CD4-positive, CD25-positive, alpha-beta regulatory T cell (primary cell): Measurements from ENCODE around the gene SLC49A3. TPM values are rescaled to one million over a fixed set of nuclear protein-coding genes. Genes with fewer than 3 reads are reported as not detected.
"Not testable (repeated sequence)": the region's sequence is repeated elsewhere in the genome, so short reads cannot be mapped to it uniquely, and the experiment has no call there.

Experiments
- ATAC-seq, 2 donors: fragments of 150-1000 bp; cut with Tn5 transposase; one replicate each; pipeline ENCODE4 v1.10.0; 2021; ENCODE audit warnings: low read depth in 2 of 2, moderate number of reproducible peaks in 2 of 2, moderate library complexity in 1 of 2
- DNase-seq, 3 donors: peaks; one replicate each; pipeline versions ENCODE4 v3.0.0 to v3.0.0-alpha.2; 2012 to 2022; ENCODE audit warnings: mixed read lengths in 1 of 3
- H3K27ac ChIP-seq: one replicate; pipeline ENCODE4 v1.7.0; 2013; ENCODE audit warnings: mild to moderate bottlenecking, low read length; ENCODE audit not compliant: insufficient read depth, poor library complexity, severe bottlenecking
- H3K27me3 ChIP-seq: one replicate; pipeline ENCODE4 v1.7.0; 2013; ENCODE audit warnings: low read length; ENCODE audit not compliant: control insufficient read depth, insufficient read depth
- H3K36me3 ChIP-seq: one replicate; pipeline ENCODE4 v1.7.0; 2013; ENCODE audit warnings: mild to moderate bottlenecking, low read length, moderate library complexity; ENCODE audit not compliant: control insufficient read depth, insufficient read depth
- H3K4me1 ChIP-seq: 2 replicates; pipeline ENCODE4 v1.7.0; 2013; ENCODE audit warnings: mild to moderate bottlenecking, low read length; ENCODE audit not compliant: insufficient read depth, control insufficient read depth, poor library complexity, severe bottlenecking
- H3K4me3 ChIP-seq: one replicate; pipeline ENCODE4 v1.7.0; 2013; ENCODE audit warnings: low read depth, mild to moderate bottlenecking, low read length, moderate library complexity
- H3K9me3 ChIP-seq, 2 experiments: 1 replicate in 1 of 2; 2 replicates in 1 of 2; pipeline ENCODE4 v1.7.0; 2013; ENCODE audit warnings: low read length in 2 of 2, mild to moderate bottlenecking in 1 of 2, moderate library complexity in 1 of 2; ENCODE audit not compliant: control insufficient read depth in 2 of 2
- H3K27ac Mint-ChIP-seq, 3 donors: one replicate each; pipeline ENCODE4 v1.8.0; 2020 to 2022; ENCODE audit warnings: mild to moderate bottlenecking in 3 of 3, mixed read lengths in 3 of 3, moderate library complexity in 2 of 3
- H3K27me3 Mint-ChIP-seq: one replicate; pipeline ENCODE4 v1.8.0; 2022; ENCODE audit warnings: mild to moderate bottlenecking, mixed read lengths
- H3K36me3 Mint-ChIP-seq: one replicate; pipeline ENCODE4 v1.8.0; 2020; ENCODE audit warnings: mixed read lengths
- H3K4me1 Mint-ChIP-seq, 4 donors: one replicate each; pipeline ENCODE4 v1.8.0; 2020 to 2022; ENCODE audit warnings: mixed read lengths in 4 of 4, mild to moderate bottlenecking in 1 of 4
- H3K4me3 Mint-ChIP-seq, 4 donors: one replicate each; pipeline ENCODE4 v1.8.0; 2020 to 2022; ENCODE audit warnings: mild to moderate bottlenecking in 4 of 4, mixed read lengths in 4 of 4, moderate library complexity in 3 of 4
- H3K9me3 Mint-ChIP-seq, 7 donors: one replicate each; pipeline ENCODE4 v1.8.0; 2020 to 2022; ENCODE audit warnings: mixed read lengths in 7 of 7, mild to moderate bottlenecking in 3 of 7, moderate library complexity in 2 of 7
- polyA plus RNA-seq, 4 donors: library from polyadenylated mRNA; unstranded; fragments of 300-500 nt; fragmentation: Illumina TruSeq; gene quantifications; one replicate each; pipeline ENCODE4 v1.2.3, GENCODE V29; 2021
- total RNA-seq: library from RNA; stranded (reverse); gene quantifications from one replicate; pipeline ENCODE4 v1.2.3, GENCODE V29; 2022

The SLC49A3 gene
- total and polyA plus RNA-seq, 5 donors from 2014 or later = 0.32 to 2.6 (median 0.69) TPM

GRCh38 chr4:732486-732885 is 43.5 kb upstream of the SLC49A3 start:
- no peaks in the 10 kb centered on the region for H3K27me3 ChIP-seq
- no peak for ATAC-seq
- Mint-ChIP-seq H3K4me3 (no peak overlapping the region), H3K27me3 (no peaks in the 10 kb centered on the region), H3K4me1 (peaks cover 0 to 3% (median under 1%) of the 10 kb centered on the region in 4 donors), H3K36me3 (peaks cover 31% of the 10 kb centered on the region), H3K27ac (no peak overlapping the region), H3K9me3 (peaks cover 0 to 2% (median 0%) of the 10 kb centered on the region in 7 donors)
- H3K36me3 ChIP-seq = peaks cover 44% of the 10 kb centered on the region
- H3K4me1 ChIP-seq = no peaks in the 10 kb centered on the region
- no peak overlapping the region for H3K4me3 ChIP-seq
- no peak overlapping the region for H3K27ac ChIP-seq
- no peak for DNase-seq
- H3K9me3 ChIP-seq = no peaks in the 10 kb centered on the region

- H3K9me3 ChIP-seq, H3K4me1 ChIP-seq, ATAC-seq, DNase-seq, H3K4me3 Mint-ChIP-seq, H3K27me3 Mint-ChIP-seq, H3K4me3 ChIP-seq, H3K27ac ChIP-seq, H3K4me1 Mint-ChIP-seq, H3K9me3 Mint-ChIP-seq, H3K27me3 ChIP-seq, H3K27ac Mint-ChIP-seq: not testable (repeated sequence)
- H3K36me3 ChIP-seq = peaks cover 41% of the 10 kb centered on the region
- peaks cover 27% of the 10 kb centered on the region for H3K36me3 Mint-ChIP-seq
Measured at GRCh38 chr4:731954-732353, 43.0 kb upstream of the SLC49A3 start.

- not testable (repeated sequence) for H3K9me3 ChIP-seq, DNase-seq, H3K27ac Mint-ChIP-seq, H3K27ac ChIP-seq, H3K4me1 ChIP-seq, H3K9me3 Mint-ChIP-seq, H3K27me3 Mint-ChIP-seq, ATAC-seq, H3K4me1 Mint-ChIP-seq, H3K4me3 ChIP-seq, H3K4me3 Mint-ChIP-seq, H3K27me3 ChIP-seq
- H3K36me3 Mint-ChIP-seq = peaks cover 30% of the 10 kb centered on the region
- peaks cover 39% of the 10 kb centered on the region for H3K36me3 ChIP-seq
Measured at GRCh38 chr4:730946-731904, 42.3 kb upstream of the SLC49A3 start.

GRCh38 chr4:730511-730910 is 41.6 kb upstream of the SLC49A3 start:
- H3K27me3 ChIP-seq = no peaks in the 10 kb centered on the region
- DNase-seq = no peak
- no peak for ATAC-seq
- no peak overlapping the region for H3K27ac ChIP-seq
- Mint-ChIP-seq H3K4me3 (no peak overlapping the region), H3K4me1 (peaks cover 0 to 7% (median 2%) of the 10 kb centered on the region in 4 donors), H3K27ac (no peak overlapping the region), H3K9me3 (peaks cover 0 to 2% (median 0%) of the 10 kb centered on the region in 7 donors), H3K27me3 (no peaks in the 10 kb centered on the region), H3K36me3 (peaks cover 27% of the 10 kb centered on the region)
- H3K4me3 ChIP-seq = no peak overlapping the region
- H3K36me3 ChIP-seq = peaks cover 36% of the 10 kb centered on the region
- no peaks in the 10 kb centered on the region for H3K9me3 ChIP-seq
- no peaks in the 10 kb centered on the region for H3K4me1 ChIP-seq

- peaks cover 25% of the 10 kb centered on the region for H3K36me3 Mint-ChIP-seq
- H3K27ac Mint-ChIP-seq = no peak overlapping the region
- Histone ChIP-seq H3K4me1 (no peaks in the 10 kb centered on the region), H3K4me3 (no peak overlapping the region), H3K36me3 (peaks cover 27% of the 10 kb centered on the region), H3K27me3 (no peaks in the 10 kb centered on the region), H3K9me3 (no peaks in the 10 kb centered on the region), H3K27ac (no peak overlapping the region)
- no peak overlapping the region for H3K4me3 Mint-ChIP-seq
- no peaks in the 10 kb centered on the region for H3K27me3 Mint-ChIP-seq
- ATAC-seq = no peak
- H3K9me3 Mint-ChIP-seq = peaks cover 0 to 2% (median 0%) of the 10 kb centered on the region in 7 donors
- H3K4me1 Mint-ChIP-seq = peaks cover 0 to 12% (median 2%) of the 10 kb centered on the region in 4 donors
- no peak for DNase-seq
Measured at GRCh38 chr4:729336-730315, 40.7 kb upstream of the SLC49A3 start.

GRCh38 chr4:727576-727975 is 38.6 kb upstream of the SLC49A3 start:
- Histone ChIP-seq H3K4me1 (no peaks in the 10 kb centered on the region), H3K4me3 (no peak overlapping the region), H3K27me3 (no peaks in the 10 kb centered on the region), H3K27ac (no peak overlapping the region), H3K9me3 (no peaks in the 10 kb centered on the region), H3K36me3 (peaks cover 8% of the 10 kb centered on the region)
- ATAC-seq = no peak
- peaks cover 0 to 15% (median 2%) of the 10 kb centered on the region in 4 donors for H3K4me1 Mint-ChIP-seq
- no peak for DNase-seq
- no peaks in the 10 kb centered on the region for H3K27me3 Mint-ChIP-seq
- H3K9me3 Mint-ChIP-seq = peaks cover 0 to 2% (median 0%) of the 10 kb centered on the region in 7 donors
- peak overlapping the region in 2 of 3 donors; percentile 18 to 38 for H3K27ac Mint-ChIP-seq
- peaks cover 17% of the 10 kb centered on the region for H3K36me3 Mint-ChIP-seq
- H3K4me3 Mint-ChIP-seq = no peak overlapping the region

GRCh38 chr4:726838-727237 is 37.9 kb upstream of the SLC49A3 start:
- no peak overlapping the region for H3K4me3 Mint-ChIP-seq
- ATAC-seq = no peak
- no peak overlapping the region for H3K27ac ChIP-seq
- peaks cover 0 to 17% (median 2%) of the 10 kb centered on the region in 4 donors for H3K4me1 Mint-ChIP-seq
- no peaks in the 10 kb centered on the region for H3K9me3 ChIP-seq
- H3K4me1 ChIP-seq = no peaks in the 10 kb centered on the region
- H3K27me3 ChIP-seq = no peaks in the 10 kb centered on the region
- H3K4me3 ChIP-seq = no peak overlapping the region
- peaks cover 0 to 2% (median 0%) of the 10 kb centered on the region in 7 donors for H3K9me3 Mint-ChIP-seq
- peak overlapping the region in 2 of 3 donors; percentile 67 to 71 for H3K27ac Mint-ChIP-seq
- DNase-seq = no peak
- H3K36me3 Mint-ChIP-seq = peaks cover 20% of the 10 kb centered on the region
- no peaks in the 10 kb centered on the region for H3K27me3 Mint-ChIP-seq
- H3K36me3 ChIP-seq = peaks cover 5% of the 10 kb centered on the region
